GM23338 (cell line): ENCODE results near the gene PXDN. TPM values are rescaled to one million over a fixed set of nuclear protein-coding genes. Genes with fewer than 3 reads are reported as not detected.
"Not testable (repeated sequence)": the region's sequence is repeated elsewhere in the genome, so short reads cannot be mapped to it uniquely, and the experiment has no call there.

Experiments
- ATAC-seq: fragments of 200-7000 bp; cut with Tn5 transposase; 3 replicates; pipeline ENCODE4 v1.9.1; 2020
- DNase-seq: peaks from one replicate; pipeline ENCODE4 v3.0.0-alpha.2; 2015; ENCODE audit warnings: low spot score
- H2AFZ ChIP-seq: fragments of 200-600 bp; sonication (generic); 2 replicates; pipeline ENCODE4 v1.8.0; 2016; ENCODE audit warnings: antibody characterized with exemption, mild to moderate bottlenecking, moderate library complexity
- H3F3A ChIP-seq: fragments of 200-600 bp; sonication (generic); replicated peaks from 2 replicates; pipeline ENCODE4 v1.8.0; 2017; ENCODE audit warnings: antibody characterized with exemption, mixed run types, low read depth
- H3K27ac ChIP-seq: fragments of 200-600 bp; sonication (generic); 2 replicates; pipeline ENCODE4 v1.6.1; 2016; ENCODE audit warnings: low read depth
- H3K27me3 ChIP-seq: fragments of 200-600 bp; sonication (generic); 2 replicates; pipeline ENCODE4 v1.8.0; 2016; ENCODE audit warnings: mild to moderate bottlenecking, mixed run types, moderate library complexity; ENCODE audit not compliant: insufficient read depth
- H3K36me3 ChIP-seq: fragments of 200-600 bp; sonication (generic); 2 replicates; pipeline ENCODE4 v1.8.0; 2016; ENCODE audit warnings: mild to moderate bottlenecking; ENCODE audit not compliant: insufficient read depth
- H3K4me1 ChIP-seq: fragments of 200-600 bp; sonication (generic); 2 replicates; pipeline ENCODE4 v1.8.0; 2016; ENCODE audit warnings: mild to moderate bottlenecking, moderate library complexity; ENCODE audit not compliant: insufficient read depth
- H3K4me2 ChIP-seq: fragments of 200-600 bp; sonication (generic); 2 replicates; pipeline ENCODE4 v1.7.1; 2017; ENCODE audit warnings: mixed run types
- H3K4me3 ChIP-seq: fragments of 200-600 bp; sonication (generic); 2 replicates; pipeline ENCODE4 v1.6.1; 2016; ENCODE audit warnings: mixed run types
- H3K79me2 ChIP-seq: fragments of 200-600 bp; sonication (generic); replicated peaks from 2 replicates; pipeline ENCODE4 v1.8.0; 2017; ENCODE audit warnings: mild to moderate bottlenecking; ENCODE audit not compliant: insufficient read depth
- H3K9me2 ChIP-seq: fragments of 200-600 bp; sonication (generic); 2 replicates; pipeline ENCODE4 v1.8.0; 2017; ENCODE audit not compliant: insufficient read depth
- H4K20me1 ChIP-seq: fragments of 200-600 bp; sonication (generic); replicated peaks from 2 replicates; pipeline ENCODE4 v1.8.0; 2017; ENCODE audit warnings: mild to moderate bottlenecking; ENCODE audit not compliant: insufficient read depth
- H3K27ac Mint-ChIP-seq: 2 replicates; pipeline ENCODE4 v1.8.0; 2020; ENCODE audit warnings: inconsistent platforms, mild to moderate bottlenecking, moderate library complexity, mixed read lengths
- H3K27me3 Mint-ChIP-seq: 3 replicates; pipeline ENCODE4 v1.8.0; 2022; ENCODE audit warnings: low read depth, mild to moderate bottlenecking, moderate library complexity, mixed read lengths, inconsistent platforms; ENCODE audit not compliant: insufficient read depth, poor library complexity
- H3K36me3 Mint-ChIP-seq: 3 replicates; pipeline ENCODE4 v1.8.0; 2021; ENCODE audit warnings: low read depth, mild to moderate bottlenecking, inconsistent platforms, moderate library complexity, mixed read lengths
- H3K4me1 Mint-ChIP-seq: 3 replicates; pipeline ENCODE4 v1.8.0; 2020; ENCODE audit warnings: mild to moderate bottlenecking, inconsistent platforms, mixed read lengths
- H3K4me3 Mint-ChIP-seq: 3 replicates; pipeline ENCODE4 v1.8.0; 2021; ENCODE audit warnings: moderate library complexity, mild to moderate bottlenecking, inconsistent platforms, mixed read lengths
- H3K9me3 Mint-ChIP-seq: 3 replicates; pipeline ENCODE4 v1.8.0; 2020; ENCODE audit warnings: moderate library complexity, mild to moderate bottlenecking, inconsistent platforms, mixed read lengths
- EZH2 ChIP-seq: fragments of 200-600 bp; sonication (generic); IDR thresholded peaks from one replicate; pipeline ENCODE4 v1.8.0; 2017; ENCODE audit warnings: antibody characterized with exemption, mild to moderate bottlenecking, low read depth; ENCODE audit not compliant: unreplicated experiment
- EZH2phosphoT487 ChIP-seq: fragments of 200-600 bp; sonication (generic); IDR thresholded peaks from one replicate; pipeline ENCODE4 v1.8.1; 2018; ENCODE audit warnings: antibody characterized with exemption; ENCODE audit not compliant: unreplicated experiment
- NANOG ChIP-seq: IDR thresholded peaks from 2 replicates; pipeline ENCODE4 v1.6.1; 2016; ENCODE audit warnings: antibody characterized with exemption, borderline replicate concordance
- ZNF114 ChIP-seq: fragments of 250-450 bp; sonication (Bioruptor Pico); IDR thresholded peaks from 2 replicates; pipeline ENCODE4 v1.5.0; 2020; ENCODE audit warnings: mild to moderate bottlenecking, moderate library complexity
- polyA plus RNA-seq: library from polyadenylated mRNA; unstranded; fragments of >200 nt; fragmentation: Nextera tagmentation; extraction: Ambion mirVana; gene quantifications from 2 replicates; pipeline ENCODE4 v1.2.1, GENCODE V29; 2016
- total RNA-seq: library from RNA; depleted of rRNA; stranded (reverse); fragments of >200 nt; shearing (Covaris generic); gene quantifications from 2 replicates; pipeline ENCODE4 v1.2.3, GENCODE V29; 2014

The PXDN gene
- total and polyA plus RNA-seq, 2 experiments from 2014 or later: 42.2 to 225 TPM

DNA sequence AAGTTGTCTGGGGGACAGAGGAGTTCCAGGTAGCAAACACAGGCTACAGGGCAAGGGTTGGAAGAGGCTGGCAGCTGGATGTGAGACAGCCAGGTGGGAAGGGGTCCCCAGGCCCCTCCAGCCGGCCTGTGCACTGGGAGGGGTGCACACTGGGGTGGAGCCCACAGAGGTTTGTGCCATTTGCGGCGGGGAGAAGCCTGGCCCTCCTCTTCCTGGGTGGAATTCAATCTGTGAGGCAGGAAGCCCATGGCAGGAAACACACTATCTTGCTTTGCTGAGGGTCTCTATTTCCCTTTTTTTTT lies 63.3 kb downstream of the PXDN start:
- H3K36me3 ChIP-seq: peaks cover 13% of the 10 kb centered on the region
- peaks cover 6% of the 10 kb centered on the region; the same call in 1 of the 2 replicates for H3F3A ChIP-seq
- no peak overlapping the region for H3K4me3 Mint-ChIP-seq
- TF ChIP-seq ZNF114: no peak
- TF ChIP-seq EZH2phosphoT487: no peak
- no peak for DNase-seq
- H3K4me1 Mint-ChIP-seq: peaks cover 8% of the 10 kb centered on the region; the same call in 2 of the 3 replicates
- ATAC-seq: no peak
- no peak overlapping the region for H3K4me2 ChIP-seq
- no peak overlapping the region for H3K27ac Mint-ChIP-seq
- H3K9me2 ChIP-seq: no peaks in the 10 kb centered on the region
- no peak overlapping the region for H2AFZ ChIP-seq
- no peaks in the 10 kb centered on the region for H3K4me1 ChIP-seq
- peaks cover 24% of the 10 kb centered on the region for H3K36me3 Mint-ChIP-seq
- no peaks in the 10 kb centered on the region; the same call in 1 of the 2 replicates for H3K79me2 ChIP-seq
- no peaks in the 10 kb centered on the region; the same call in 2 of the 3 replicates for H3K9me3 Mint-ChIP-seq
- no peak overlapping the region for H3K27ac ChIP-seq
- H3K27me3 Mint-ChIP-seq: peaks cover 6% of the 10 kb centered on the region
- no peak overlapping the region for H3K4me3 ChIP-seq
- no peaks in the 10 kb centered on the region for H3K27me3 ChIP-seq
- no peaks in the 10 kb centered on the region for H4K20me1 ChIP-seq

DNA sequence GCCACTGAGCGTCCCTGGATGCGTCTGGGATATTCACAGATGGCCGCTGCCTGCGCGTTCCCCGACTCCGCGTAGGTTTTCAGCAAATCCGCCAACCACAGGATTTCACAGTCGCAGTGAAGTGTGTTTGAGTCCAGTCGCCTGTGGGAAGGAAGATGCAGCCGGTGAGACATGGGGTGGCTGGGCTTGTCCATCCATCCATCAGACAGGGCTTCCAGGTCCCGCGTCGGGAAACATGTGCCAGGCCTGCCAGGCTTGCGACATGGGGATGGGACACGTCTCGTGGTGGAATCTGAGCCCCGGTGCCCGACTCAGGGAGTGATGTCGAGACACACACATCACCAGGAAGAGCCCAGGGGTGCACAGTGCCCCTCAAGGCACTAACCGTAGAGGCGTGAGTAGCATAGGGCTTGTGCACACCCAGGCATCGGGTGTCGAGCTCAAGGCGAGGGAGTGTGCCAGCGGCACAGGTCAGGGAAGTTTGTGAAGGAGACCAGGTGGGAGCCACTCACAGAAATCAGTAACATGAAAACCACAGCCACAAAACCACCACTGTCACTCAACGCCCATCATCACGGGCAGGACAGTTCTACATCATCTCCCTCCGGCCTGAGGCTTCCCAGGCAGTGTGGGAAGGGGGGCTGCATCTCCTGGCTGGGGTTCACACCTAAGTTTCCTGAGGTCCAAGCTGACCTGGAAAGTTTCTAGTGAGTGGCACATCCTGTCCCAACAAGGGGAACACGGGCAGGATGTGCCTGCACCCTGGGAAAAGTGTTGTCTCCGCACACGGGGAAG lies 63.9 kb downstream of the PXDN start:
- no peaks in the 10 kb centered on the region for H3K9me2 ChIP-seq
- TF ChIP-seq EZH2: no peak
- no peak for TF ChIP-seq NANOG

DNA sequence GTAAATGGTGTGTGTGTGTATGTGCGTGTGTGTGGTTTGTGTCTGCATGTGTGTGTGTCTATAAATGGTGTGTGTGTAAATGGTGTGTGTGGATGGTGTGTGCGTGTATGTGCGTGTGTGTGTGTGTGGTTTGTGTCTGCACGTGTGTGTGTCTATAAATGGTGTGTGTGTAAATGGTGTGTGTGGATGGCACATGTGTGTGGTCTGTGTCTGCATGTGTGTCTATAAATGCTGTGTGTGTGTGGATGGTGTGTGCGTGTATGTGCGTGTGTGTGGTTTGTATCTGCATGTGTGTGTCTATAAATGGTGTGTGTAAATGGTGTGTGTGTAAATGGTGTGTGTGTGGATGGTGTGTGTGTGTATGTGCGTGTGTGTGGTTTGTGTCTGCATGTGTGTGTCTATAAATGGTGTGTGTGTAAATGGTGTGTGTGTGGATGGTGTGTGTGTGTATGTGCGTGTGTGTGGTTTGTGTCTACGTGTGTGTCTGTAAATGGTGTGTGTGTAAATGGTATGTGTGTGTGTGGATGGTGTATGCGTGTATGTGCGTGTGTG lies 64.8 kb downstream of the PXDN start:
- H3K4me1 Mint-ChIP-seq, H3K27me3 ChIP-seq, H3F3A ChIP-seq, H3K27ac ChIP-seq, H4K20me1 ChIP-seq, ATAC-seq, H3K4me3 ChIP-seq, H3K4me3 Mint-ChIP-seq, H3K4me2 ChIP-seq, H3K79me2 ChIP-seq, H3K27me3 Mint-ChIP-seq, H3K27ac Mint-ChIP-seq, H2AFZ ChIP-seq, H3K9me2 ChIP-seq, DNase-seq, H3K4me1 ChIP-seq, H3K9me3 Mint-ChIP-seq: not testable (repeated sequence)
- peaks cover 20% of the 10 kb centered on the region for H3K36me3 ChIP-seq
- H3K36me3 Mint-ChIP-seq: peaks cover 38% of the 10 kb centered on the region

More for the DNA sequence above, 63.9 kb downstream of the PXDN start:
- DNase-seq: no peak
- H3K4me3 Mint-ChIP-seq: no peak overlapping the region
- Histone ChIP-seq H3K4me1 (no peaks in the 10 kb centered on the region), H4K20me1 (no peaks in the 10 kb centered on the region), H3K36me3 (peaks cover 15% of the 10 kb centered on the region), H3K27ac (no peak overlapping the region), H3K4me2 (no peak overlapping the region), H3K4me3 (no peak overlapping the region), H3K27me3 (no peaks in the 10 kb centered on the region), H3K79me2 (no peaks in the 10 kb centered on the region; the same call in 1 of the 2 replicates), H3F3A (peaks cover 6% of the 10 kb centered on the region; the same call in 1 of the 2 replicates), H2AFZ (no peak overlapping the region)
- no peak overlapping the region for H3K27ac Mint-ChIP-seq
- H3K9me3 Mint-ChIP-seq: no peaks in the 10 kb centered on the region; the same call in 2 of the 3 replicates
- no peak for ATAC-seq
- peaks cover 5% of the 10 kb centered on the region; the same call in 2 of the 3 replicates for H3K4me1 Mint-ChIP-seq
- H3K27me3 Mint-ChIP-seq: peaks cover 5% of the 10 kb centered on the region
- peaks cover 29% of the 10 kb centered on the region for H3K36me3 Mint-ChIP-seq

- H3K27me3 ChIP-seq, H3F3A ChIP-seq, H3K79me2 ChIP-seq, H3K27me3 Mint-ChIP-seq, H3K4me2 ChIP-seq, H4K20me1 ChIP-seq, H3K4me1 Mint-ChIP-seq, H3K4me1 ChIP-seq, DNase-seq, H3K27ac ChIP-seq, H3K27ac Mint-ChIP-seq, ATAC-seq, H3K9me3 Mint-ChIP-seq, H2AFZ ChIP-seq, H3K9me2 ChIP-seq, H3K4me3 Mint-ChIP-seq, H3K4me3 ChIP-seq: not testable (repeated sequence)
- H3K36me3 Mint-ChIP-seq: peaks cover 36% of the 10 kb centered on the region
- H3K36me3 ChIP-seq: peaks cover 20% of the 10 kb centered on the region
Measured at GRCh38 chr2:1679065-1679464, 65.2 kb downstream of the PXDN start.
